ENCODE results near the gene BMP7.

The BMP7 gene

GRCh38 chr20:57146155-57146554 lies 120.3 kb downstream of the BMP7 start:
- no peak for TF ChIP-seq CTCF (IDR thresholded peaks at IDR 0.05)

GRCh38 chr20:57145089-57145631 lies 121.3 kb downstream of the BMP7 start:
- no peak for TF ChIP-seq CTCF (IDR thresholded peaks at IDR 0.05)

GRCh38 chr20:57143173-57143572 lies 123.3 kb downstream of the BMP7 start:
- TF ChIP-seq CTCF (IDR thresholded peaks at IDR 0.05) = no peak

- no peak for TF ChIP-seq CTCF (IDR thresholded peaks at IDR 0.05)
Observed at GRCh38 chr20:57142667-57143066, 123.8 kb downstream of the BMP7 start.

- no peak for TF ChIP-seq CTCF (IDR thresholded peaks at IDR 0.05)
Observed at GRCh38 chr20:57141492-57141891, 124.9 kb downstream of the BMP7 start.

- no peak for TF ChIP-seq CTCF (IDR thresholded peaks at IDR 0.05)
Observed at GRCh38 chr20:57140416-57140965, 126.0 kb downstream of the BMP7 start.

GRCh38 chr20:57139342-57140093 lies 126.9 kb downstream of the BMP7 start:
- no peak for TF ChIP-seq CTCF (IDR thresholded peaks at IDR 0.05)

Data from LNCAP (cell line).